GM21526 (cell line): ENCODE results near the gene RAP2C.

Experiments used
- ATAC-seq: cut with Tn5 transposase; IDR thresholded peaks from one replicate; pipeline ENCODE4 v1.9.1; 2021; ENCODE audit warnings: moderate library complexity; ENCODE audit not compliant: unreplicated experiment, low FRiP score

Gene RAP2C

GRCh38 chrX:132219343-132219768 lies at the start of gene RAP2C:
Gene RAP2C (minus strand): TSS chrX:132219447. CDS start chrX:132217268, 2,179 bp downstream.
- peak; percentile 65 for ATAC-seq

GRCh38 chrX:132267392-132267791 lies 48.1 kb upstream of the RAP2C start:
- ATAC-seq: no peak

DNA sequence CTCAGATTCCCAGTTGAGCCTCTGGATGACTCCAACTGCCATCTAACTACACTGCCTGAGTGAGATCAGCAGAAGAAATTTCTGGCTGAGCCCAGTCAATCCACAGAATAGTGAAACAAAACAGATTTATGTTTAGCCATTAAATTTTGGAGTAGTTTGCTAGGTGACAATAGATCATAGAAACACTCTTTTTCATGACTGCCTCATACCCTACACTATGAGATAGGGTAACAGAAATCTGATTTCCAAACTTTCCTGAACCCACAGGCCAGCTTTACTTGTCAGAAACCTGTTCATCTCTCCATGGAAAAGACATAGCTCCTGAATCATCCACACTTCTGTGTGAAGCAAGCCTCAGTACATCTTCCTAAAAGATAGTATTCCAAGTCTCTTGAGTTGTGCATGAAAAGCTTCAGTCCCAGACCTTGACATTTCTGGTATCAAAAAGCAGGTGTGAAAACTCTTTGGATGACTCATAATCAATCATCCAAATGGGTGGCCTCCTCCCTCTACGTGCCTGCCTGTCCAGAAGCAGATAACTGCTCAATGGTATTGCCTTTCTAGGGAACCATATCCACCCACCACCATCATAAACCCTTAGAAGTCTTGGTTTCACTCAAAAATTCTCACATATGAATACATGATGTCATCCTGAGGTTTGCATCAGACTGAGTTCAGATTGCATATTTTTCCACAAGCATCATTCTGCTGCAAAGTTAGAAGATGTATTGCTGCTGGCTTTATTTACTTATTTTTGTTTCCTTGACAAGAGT lies 47.5 kb upstream of the RAP2C start:
- ATAC-seq: no peak

DNA sequence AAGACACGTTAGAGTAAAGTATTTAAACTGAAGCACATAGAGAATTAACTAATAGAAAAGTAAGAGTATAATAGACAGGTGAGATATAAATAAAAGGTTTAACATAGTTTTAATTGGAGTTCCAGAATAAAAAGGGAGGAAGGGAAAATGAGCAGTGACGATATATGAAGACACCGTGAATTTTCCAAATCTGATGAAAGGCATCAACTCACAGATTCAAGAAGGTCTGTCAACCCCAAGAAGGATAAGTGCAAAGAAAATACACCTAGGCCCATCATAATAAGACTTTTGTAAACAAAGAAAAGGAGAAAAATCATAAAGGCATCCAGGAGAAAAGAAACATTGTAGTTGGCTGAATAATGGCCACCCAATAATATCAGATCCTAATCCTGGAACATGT lies 43.9 kb upstream of the RAP2C start:
- no peak for ATAC-seq

- no peak for ATAC-seq
Observed at GRCh38 chrX:132258509-132258908, 39.3 kb upstream of the RAP2C start.

DNA sequence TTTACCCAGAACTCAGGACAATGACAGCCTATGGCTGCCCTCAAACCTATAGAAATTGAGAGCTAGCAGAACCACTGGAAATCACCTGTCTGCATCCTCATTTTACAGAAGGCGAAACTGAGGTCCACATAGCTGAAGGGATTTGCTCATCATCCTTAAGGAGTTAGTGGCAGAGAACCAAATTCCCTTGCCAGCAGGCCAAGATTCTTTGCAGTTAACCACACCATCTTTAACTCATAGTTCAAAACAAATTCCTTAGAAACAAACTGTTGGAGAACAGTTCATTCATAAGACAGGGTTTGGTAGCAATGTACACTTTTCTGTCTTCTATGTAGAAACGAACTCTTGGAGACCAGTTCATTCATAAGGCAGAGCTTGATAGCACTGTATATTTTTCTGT lies 37.9 kb upstream of the RAP2C start:
- ATAC-seq: no peak

DNA sequence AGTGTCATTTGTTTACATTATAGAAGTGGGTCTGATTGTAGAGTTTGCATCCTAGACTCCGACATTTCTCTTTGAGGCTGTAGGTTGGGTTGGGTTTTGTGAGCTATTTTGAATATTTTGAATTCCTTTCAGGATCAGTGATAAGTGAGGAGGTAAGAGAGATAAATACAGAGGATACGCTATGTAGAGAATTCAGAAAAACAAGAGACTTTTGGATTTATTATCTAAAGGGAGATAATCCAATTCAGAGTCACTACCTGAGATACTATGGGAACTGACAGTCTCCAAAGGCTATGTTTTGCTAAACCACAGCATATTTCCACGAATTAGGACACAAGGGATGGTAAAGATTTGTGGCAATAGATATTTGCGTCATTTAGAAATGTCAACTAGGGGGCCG lies 16.9 kb upstream of the RAP2C start:
- no peak for ATAC-seq

- ATAC-seq: no peak
Observed at GRCh38 chrX:132235488-132235887, 16.2 kb upstream of the RAP2C start.

GRCh38 chrX:132231587-132231986 lies 12.3 kb upstream of the RAP2C start:
- no peak for ATAC-seq

DNA sequence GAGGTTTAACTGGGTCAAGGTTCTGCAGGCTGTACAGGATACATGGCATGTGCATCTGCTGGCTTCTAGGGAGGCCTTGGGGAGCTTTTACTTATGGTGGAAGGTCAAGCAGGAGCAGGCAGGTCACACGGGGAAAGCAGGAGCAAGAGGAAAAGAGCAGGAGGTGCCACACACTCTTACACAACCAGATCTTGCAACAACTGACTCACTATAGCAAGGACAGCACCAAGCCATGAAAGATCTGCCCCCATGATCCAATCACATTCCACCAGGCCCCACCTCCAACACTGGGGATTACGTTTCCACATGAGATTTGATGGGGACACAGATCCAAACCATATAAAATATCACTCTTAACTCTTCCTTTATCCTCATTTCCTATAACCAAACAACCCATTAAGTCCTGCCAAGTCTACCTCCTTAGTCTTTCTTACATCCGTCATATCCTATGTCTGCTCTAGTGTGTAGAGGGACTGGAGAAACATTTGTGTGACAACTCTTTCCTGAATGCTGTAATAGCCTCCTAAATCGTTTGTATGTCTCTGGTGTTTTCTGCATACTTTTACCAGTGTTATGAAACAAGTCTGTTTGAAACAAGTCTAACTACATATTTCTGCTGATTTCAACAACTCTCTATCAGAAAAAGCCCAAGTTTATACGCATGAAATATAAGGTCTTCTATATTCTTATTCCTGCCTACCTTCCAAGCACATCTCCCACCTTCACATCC lies 8.3 kb upstream of the RAP2C start:
- no peak for ATAC-seq

GRCh38 chrX:132226169-132226568 lies 6.9 kb upstream of the RAP2C start:
- no peak for ATAC-seq

DNA sequence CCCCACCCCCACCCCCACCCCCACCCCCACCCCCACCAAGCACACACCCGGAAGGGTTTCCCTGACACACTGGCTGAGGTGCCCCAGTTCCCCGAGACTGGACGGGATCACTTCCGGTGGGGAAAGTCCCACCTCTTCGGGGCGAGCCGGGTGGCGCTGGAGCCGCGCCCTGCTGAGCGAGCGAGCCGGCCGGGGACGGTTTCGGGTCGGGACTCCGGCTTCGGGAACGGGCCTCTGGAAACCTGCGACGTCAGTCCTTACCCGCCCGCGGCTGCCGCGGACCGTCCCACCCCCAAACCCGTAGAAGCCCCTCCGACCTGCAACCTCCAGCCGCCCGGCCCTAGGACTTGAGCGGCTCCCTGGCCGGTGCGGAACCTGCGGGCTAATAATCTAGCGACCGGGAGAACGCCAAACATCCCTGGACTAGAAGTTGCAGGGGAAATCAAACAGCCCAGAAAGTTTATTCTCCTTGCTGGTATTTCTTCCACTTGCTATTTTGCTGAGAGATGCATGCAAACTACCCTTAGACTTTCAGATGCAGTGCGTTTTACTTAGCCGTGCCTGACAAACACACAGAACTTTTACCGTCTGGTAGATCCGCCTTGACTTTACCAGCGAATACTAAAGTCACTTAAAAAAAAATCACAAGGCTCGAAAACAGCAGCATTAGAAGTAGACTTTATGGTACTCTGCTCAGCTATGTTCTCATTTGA lies 991 bp downstream of the RAP2C start:
- peak; percentile 52 for ATAC-seq

GRCh38 chrX:132217203-132218073 lies 1.8 kb downstream of the RAP2C start:
- peak; percentile 61 for ATAC-seq

GRCh38 chrX:132216806-132217202 lies 2.4 kb downstream of the RAP2C start:
- peak; percentile 7 for ATAC-seq

DNA sequence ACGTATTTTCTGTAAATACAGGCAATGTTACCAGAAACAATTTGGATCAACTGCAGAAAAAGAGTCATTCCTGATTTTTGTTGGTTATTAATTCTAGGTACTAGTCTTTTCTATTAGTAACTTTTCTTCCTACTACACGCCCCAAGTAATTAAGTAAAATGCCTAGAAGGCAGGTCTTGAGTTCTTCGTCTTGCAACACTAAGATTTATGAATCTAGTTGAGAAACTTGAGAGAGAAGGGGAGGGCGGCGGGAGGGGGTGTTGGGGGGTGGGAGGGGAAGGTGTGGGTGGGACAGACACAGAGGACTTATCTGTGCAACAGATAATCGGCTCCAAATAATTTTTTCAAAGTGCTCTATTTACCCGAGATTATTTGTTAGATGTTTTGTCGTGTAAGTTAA lies 3.0 kb downstream of the RAP2C start:
- ATAC-seq: no peak

DNA sequence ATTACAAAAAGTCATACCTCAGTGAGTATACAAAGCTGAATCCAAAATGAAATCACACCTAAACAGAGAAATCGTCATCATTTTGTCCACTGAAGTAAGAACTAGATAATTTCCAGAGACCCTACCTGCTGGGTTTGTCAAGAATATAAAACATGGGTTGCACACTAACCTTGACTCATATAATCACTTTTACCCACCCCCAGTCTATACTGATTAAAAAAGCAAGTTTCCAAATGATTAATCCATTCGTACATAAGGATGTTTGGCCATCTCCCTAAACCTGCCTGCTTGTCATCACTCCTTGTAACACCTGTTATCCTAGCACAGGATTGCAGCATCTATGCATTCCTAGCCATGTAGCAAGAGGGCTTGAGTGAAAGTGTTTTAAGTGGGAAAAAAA lies 4.7 kb downstream of the RAP2C start:
- ATAC-seq: no peak

- no peak for ATAC-seq
Observed at GRCh38 chrX:132209527-132209926, 9.7 kb downstream of the RAP2C start.

DNA sequence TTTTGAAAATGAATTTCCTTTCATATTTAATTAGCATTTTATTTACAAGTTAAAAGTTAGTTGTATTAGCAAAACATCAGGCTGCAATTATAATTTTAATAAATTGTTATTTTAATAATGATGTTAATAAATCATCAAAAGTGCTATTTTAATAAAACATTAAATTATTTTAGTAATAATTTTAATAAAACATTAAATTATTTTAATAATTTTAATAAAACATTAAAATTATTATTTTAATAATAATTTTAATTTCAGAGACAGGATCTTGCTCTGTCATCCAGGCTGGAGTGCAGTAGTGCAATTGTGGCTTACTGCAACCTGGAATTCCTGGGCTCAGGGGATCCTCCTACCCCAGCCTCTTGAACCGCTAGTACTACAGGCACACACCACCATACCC lies 10.8 kb downstream of the RAP2C start:
- no peak for ATAC-seq

DNA sequence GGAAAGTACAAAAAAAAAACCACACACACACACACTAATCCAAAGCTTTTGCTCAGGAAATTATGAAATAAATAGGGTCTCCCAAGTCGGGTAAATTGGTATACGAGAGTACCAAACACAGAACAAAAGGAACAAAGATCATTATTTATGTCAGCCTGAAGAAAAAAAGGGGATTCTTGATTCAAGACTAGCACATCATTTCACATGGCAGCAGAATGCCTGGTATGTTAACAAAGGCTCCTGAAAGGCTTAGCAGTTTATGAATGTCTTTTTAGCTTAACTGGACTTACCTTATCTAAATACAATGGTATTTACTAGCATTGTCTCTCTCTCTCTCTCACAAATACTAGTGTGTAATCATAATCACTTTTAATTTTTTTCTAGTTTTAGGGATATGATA lies 11.3 kb downstream of the RAP2C start:
- no peak for ATAC-seq

DNA sequence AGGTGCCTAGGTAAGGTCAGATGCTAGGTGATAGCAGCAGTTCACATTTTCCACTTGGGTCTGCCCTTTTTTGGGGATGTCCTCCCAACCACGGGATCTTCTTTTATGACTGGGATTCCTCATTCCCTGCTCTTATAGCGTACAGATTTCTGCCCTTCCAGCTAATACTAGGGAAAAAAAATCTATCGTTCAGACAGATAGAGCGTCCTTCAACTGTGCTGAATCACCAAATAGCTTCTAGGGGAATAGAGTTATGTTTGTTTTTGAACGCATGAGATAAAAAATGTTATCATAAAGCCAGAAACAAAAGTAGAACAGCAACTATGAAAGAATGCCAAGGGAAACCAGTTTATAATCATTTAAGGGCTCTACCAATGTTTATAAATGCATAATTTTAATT lies 13.0 kb downstream of the RAP2C start:
- ATAC-seq: no peak
